Heart left ventricle (tissue), 16 donors: ENCODE results near the gene SHTN1. TPM values are rescaled to one million over a fixed set of nuclear protein-coding genes. Genes with fewer than 3 reads are reported as not detected.

ENCODE experiments used
- ATAC-seq, 4 donors: fragments of 200-7000 bp; cut with Tn5 transposase; one replicate each; pipeline ENCODE4 v1.9.1; 2020 to 2022; ENCODE audit warnings: moderate library complexity in 4 of 4, mild to moderate bottlenecking in 3 of 4, moderate number of reproducible peaks in 1 of 4
- DNase-seq, 5 donors: peaks; one replicate each; pipeline ENCODE4 v3.0.0-alpha.2; 2020
- H3K27ac ChIP-seq, 12 donors: fragments of 200-600 bp; sonication (generic) in 4 of 12; one replicate each; pipeline versions ENCODE4 v1.5.0 to v1.8.0; 2016 to 2022; ENCODE audit warnings: mild to moderate bottlenecking in 2 of 12
- H3K27me3 ChIP-seq, 9 donors: fragments of 200-600 bp; sonication (generic) in 2 of 9; one replicate each; pipeline versions ENCODE4 v1.5.1 to v1.8.0; 2016 to 2022; ENCODE audit warnings: mild to moderate bottlenecking in 3 of 9
- H3K36me3 ChIP-seq, 9 donors: fragments of 200-600 bp; sonication (generic) in 2 of 9; one replicate each; pipeline versions ENCODE4 v1.5.0 to v1.8.0; 2018 to 2022; ENCODE audit warnings: mild to moderate bottlenecking in 2 of 9
- H3K4me1 ChIP-seq, 12 donors: fragments of 200-600 bp; sonication (generic) in 4 of 12; one replicate each; pipeline versions ENCODE4 v1.5.0 to v1.8.0; 2016 to 2022; ENCODE audit warnings: mild to moderate bottlenecking in 3 of 12
- H3K4me3 ChIP-seq, 12 donors: fragments of 200-600 bp; sonication (generic) in 4 of 12; one replicate each; pipeline versions ENCODE4 v1.5.0 to v1.8.0; 2017 to 2022; ENCODE audit warnings: mild to moderate bottlenecking in 9 of 12, moderate library complexity in 4 of 12
- H3K9me3 ChIP-seq, 12 donors: fragments of 200-600 bp; sonication (generic) in 4 of 12; one replicate each; pipeline versions ENCODE4 v1.5.0 to v1.8.0; 2016 to 2022; ENCODE audit warnings: mild to moderate bottlenecking in 1 of 12
- POLR2A ChIP-seq, 2 donors: fragments of 450-650 bp; IDR thresholded peaks; one replicate each; pipeline ENCODE4 v1.6.1; 2017; ENCODE audit warnings: antibody characterized with exemption in 2 of 2, mild to moderate bottlenecking in 2 of 2, moderate library complexity in 2 of 2
- WGBS, 4 donors: extraction: QIAGEN DNeasy Blood & Tissue Kit in 2 of 4; methylation state at CpG; one replicate each; pipeline versions ENCODE4 v1.1.5 to v1.1.7; 2013 to 2018; 5-methylcytosine and 5-hydroxymethylcytosine counted together
- intact Hi-C, 10 donors: fragments of 100-400 bp; cut with DNase I; formaldehyde crosslinking; loops; one replicate each; pipeline versions ENCODE4 v1.11.1 to v1.14.2; 2022
- polyA plus RNA-seq, 2 donors: library from polyadenylated mRNA; stranded (reverse); fragments of 200-250 nt; gene quantifications; one replicate each; pipeline ENCODE4 v1.2.3, GENCODE V29; 2013
- total RNA-seq, 9 donors: library from RNA; depleted of rRNA in 2 of 9; stranded (reverse); fragments of >200 nt in 2 of 9; fragmentation: NEBNext Ultra II Directional in 3 of 9; extraction: Animal tissue kit (Norgen Biotek cat#: 25700) in 3 of 9; gene quantifications; one replicate each; pipeline versions ENCODE4 v1.1.0 to v1.2.4, GENCODE V29; 2016 to 2023
- TF ChIP-seq, protein P1 (sequence below), 12 donors: fragments of 200-600 bp; sonication (generic) in 4 of 12; IDR thresholded peaks; one replicate each; pipeline versions ENCODE4 v1.5.0 to v1.8.0; 2018 to 2022; ENCODE audit warnings: antibody characterized with exemption in 12 of 12, mild to moderate bottlenecking in 5 of 12
- donor health status: ischemic (EF 13 %, LVEDD 7.1; RV severe dilation, severe dysfunction).
- donor health status: healthy with polysubstance abuse.
- donor health status: DM: no; HTN: yes; CAD: no.
- donor health status: DM: no; HTN: no; CAD: no.
- donor health status: ischemic (EF 25% LVEDD 6.9; RV normal size, moderate dysfunction).
- donor health status: ischemic (EF 25% LVEDD 5.7; RV mildly dilated, moderate dysfunction).
- donor health status: healthy.
- donor health status: DM: yes; HTN: yes; CAD: no.
- donor health status: ischemic (EF 35%, LVEDD 5.7; RV mildly dilated, moderate dysfunction).
- donor health status: nonischemic (EF 11% LVEDD 7.7; RV severe dilation, severe dysfunction).
- donor health status: DM: yes; HTN: yes; CAD: no.
- donor health status: PGD.
- donor health status: ischemic (EF 29% LVEDD 5.4; RV normal size, mild dysfunction).
- donor health status: nonischemic (EF 23%, LVEDD 6.1; RV moderate dilation, normal function).

Gene SHTN1
- total and polyA plus RNA-seq, 11 donors, result 1.2 to 16.5 (median 2.5) TPM

GRCh38 chr10:116836902-116837523, 168.0 kb downstream of the SHTN1 start:
- 65 to 77% (median 69%) methylated on average over 8 of the region's 8 CpGs for WGBS, 4 donors
- H3K9me3 ChIP-seq, result no peaks in the 10 kb centered on the region
- no peak for DNase-seq
- no peak for ATAC-seq
- H3K27ac ChIP-seq, result no peak overlapping the region
- H3K4me1 ChIP-seq, result no peaks in the 10 kb centered on the region
- no peak overlapping the region for H3K4me3 ChIP-seq
- peaks cover 0 to 10% (median 0%) of the 10 kb centered on the region in 9 donors for H3K27me3 ChIP-seq
- intact Hi-C loops, result no loop called here
- no peaks in the 10 kb centered on the region for H3K36me3 ChIP-seq
- no peak for TF ChIP-seq POLR2A (IDR thresholded peaks at IDR 0.05)
- TF ChIP-seq, protein P1, sequence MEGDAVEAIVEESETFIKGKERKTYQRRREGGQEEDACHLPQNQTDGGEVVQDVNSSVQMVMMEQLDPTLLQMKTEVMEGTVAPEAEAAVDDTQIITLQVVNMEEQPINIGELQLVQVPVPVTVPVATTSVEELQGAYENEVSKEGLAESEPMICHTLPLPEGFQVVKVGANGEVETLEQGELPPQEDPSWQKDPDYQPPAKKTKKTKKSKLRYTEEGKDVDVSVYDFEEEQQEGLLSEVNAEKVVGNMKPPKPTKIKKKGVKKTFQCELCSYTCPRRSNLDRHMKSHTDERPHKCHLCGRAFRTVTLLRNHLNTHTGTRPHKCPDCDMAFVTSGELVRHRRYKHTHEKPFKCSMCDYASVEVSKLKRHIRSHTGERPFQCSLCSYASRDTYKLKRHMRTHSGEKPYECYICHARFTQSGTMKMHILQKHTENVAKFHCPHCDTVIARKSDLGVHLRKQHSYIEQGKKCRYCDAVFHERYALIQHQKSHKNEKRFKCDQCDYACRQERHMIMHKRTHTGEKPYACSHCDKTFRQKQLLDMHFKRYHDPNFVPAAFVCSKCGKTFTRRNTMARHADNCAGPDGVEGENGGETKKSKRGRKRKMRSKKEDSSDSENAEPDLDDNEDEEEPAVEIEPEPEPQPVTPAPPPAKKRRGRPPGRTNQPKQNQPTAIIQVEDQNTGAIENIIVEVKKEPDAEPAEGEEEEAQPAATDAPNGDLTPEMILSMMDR (IDR thresholded peaks at IDR 0.05), result peak in 3 of 12 donors; percentile 15 to 27 (median 21)

DNA sequence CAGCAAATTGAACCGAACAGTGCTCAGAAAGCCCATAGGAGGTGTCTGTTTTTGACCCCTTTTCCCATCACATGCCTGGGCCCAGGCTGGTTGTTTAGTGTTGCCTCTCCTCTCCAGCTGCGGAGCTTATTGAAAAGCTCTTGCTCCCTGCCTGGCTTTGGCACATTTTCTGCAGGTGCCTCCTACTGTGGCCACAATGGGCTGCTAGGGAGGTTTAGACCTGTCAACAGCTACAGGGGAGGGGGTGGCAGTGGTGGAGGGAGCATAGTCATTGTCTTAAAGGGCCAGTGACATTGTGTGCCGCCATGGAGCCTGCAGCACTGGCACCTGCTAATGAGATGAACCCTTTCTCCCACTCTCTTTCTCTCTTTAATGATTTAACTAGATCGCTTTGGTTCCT, 168.9 kb downstream of the SHTN1 start:
- peak in 2 of 5 donors; percentile 45 to 50 for DNase-seq
- 29 to 47% (median 36%) methylated on average over 4 of the region's 4 CpGs for WGBS, 4 donors
- Histone ChIP-seq H3K4me1 (no peaks in the 10 kb centered on the region), H3K9me3 (no peaks in the 10 kb centered on the region), H3K27ac (no peak overlapping the region), H3K4me3 (no peak overlapping the region), H3K36me3 (no peaks in the 10 kb centered on the region), H3K27me3 (peaks cover 0 to 10% (median 0%) of the 10 kb centered on the region in 9 donors)
- ATAC-seq, result peak in 1 of 4 donors; percentile 27
- intact Hi-C loops, result no loop called here
- TF ChIP-seq, protein P1 (IDR thresholded peaks at IDR 0.05), result no peak
- TF ChIP-seq POLR2A (IDR thresholded peaks at IDR 0.05), result no peak

- Histone ChIP-seq H3K27me3 (peaks cover 0 to 10% (median 0%) of the 10 kb centered on the region in 9 donors), H3K4me3 (no peak overlapping the region), H3K9me3 (no peaks in the 10 kb centered on the region), H3K36me3 (no peaks in the 10 kb centered on the region), H3K4me1 (no peaks in the 10 kb centered on the region), H3K27ac (no peak overlapping the region)
- TF ChIP-seq, protein P1 (IDR thresholded peaks at IDR 0.05), result no peak
- TF ChIP-seq POLR2A (IDR thresholded peaks at IDR 0.05), result no peak
- intact Hi-C loops, result no loop called here
- ATAC-seq (no peak), DNase-seq (no peak)
- 57 to 68% (median 61%) methylated on average over 7 of the region's 7 CpGs for WGBS, 4 donors
Measured at GRCh38 chr10:116835658-116836057, 169.3 kb downstream of the SHTN1 start.

GRCh38 chr10:116833986-116834985, 170.7 kb downstream of the SHTN1 start:
- Histone ChIP-seq H3K27me3 (peaks cover 0 to 9% (median 0%) of the 10 kb centered on the region in 9 donors), H3K36me3 (no peaks in the 10 kb centered on the region), H3K4me1 (no peaks in the 10 kb centered on the region), H3K4me3 (no peak overlapping the region), H3K9me3 (no peaks in the 10 kb centered on the region), H3K27ac (no peak overlapping the region)
- ATAC-seq (no peak), DNase-seq (no peak)
- TF ChIP-seq, protein P1 (IDR thresholded peaks at IDR 0.05), result no peak
- TF ChIP-seq POLR2A (IDR thresholded peaks at IDR 0.05), result no peak
- 58 to 67% (median 64%) methylated on average over 17 of the region's 17 CpGs for WGBS, 4 donors
- intact Hi-C loops, result no loop called here
